PFSK-1 (cell line): ENCODE results near the gene CRY2.

Experiments used
- POLR2AphosphoS5 ChIP-seq: IDR thresholded peaks from 2 replicates; pipeline ENCODE4 v1.6.1; 2012; ENCODE audit warnings: low read depth, mild to moderate bottlenecking, control low read depth, low read length, moderate library complexity
- REST ChIP-seq, 2 experiments: IDR thresholded peaks; 2 replicates each; pipeline versions ENCODE4 v1.6.1 to v1.8.0; 2011 to 2012; ENCODE audit warnings: low read depth in 2 of 2, low read length in 2 of 2, control low read depth in 1 of 2, inconsistent platforms in 1 of 2, mild to moderate bottlenecking in 1 of 2, moderate library complexity in 1 of 2; ENCODE audit not compliant: insufficient read depth in 1 of 2
- SIN3A ChIP-seq: IDR thresholded peaks from 2 replicates; pipeline ENCODE4 v1.6.1; 2012; ENCODE audit warnings: mild to moderate bottlenecking, low read length, moderate library complexity, borderline replicate concordance; ENCODE audit not compliant: insufficient read depth
- TAF1 ChIP-seq: IDR thresholded peaks from 2 replicates; pipeline ENCODE4 v1.6.1; 2012; ENCODE audit warnings: low read length, control low read depth, borderline replicate concordance; ENCODE audit not compliant: insufficient read depth

DNA sequence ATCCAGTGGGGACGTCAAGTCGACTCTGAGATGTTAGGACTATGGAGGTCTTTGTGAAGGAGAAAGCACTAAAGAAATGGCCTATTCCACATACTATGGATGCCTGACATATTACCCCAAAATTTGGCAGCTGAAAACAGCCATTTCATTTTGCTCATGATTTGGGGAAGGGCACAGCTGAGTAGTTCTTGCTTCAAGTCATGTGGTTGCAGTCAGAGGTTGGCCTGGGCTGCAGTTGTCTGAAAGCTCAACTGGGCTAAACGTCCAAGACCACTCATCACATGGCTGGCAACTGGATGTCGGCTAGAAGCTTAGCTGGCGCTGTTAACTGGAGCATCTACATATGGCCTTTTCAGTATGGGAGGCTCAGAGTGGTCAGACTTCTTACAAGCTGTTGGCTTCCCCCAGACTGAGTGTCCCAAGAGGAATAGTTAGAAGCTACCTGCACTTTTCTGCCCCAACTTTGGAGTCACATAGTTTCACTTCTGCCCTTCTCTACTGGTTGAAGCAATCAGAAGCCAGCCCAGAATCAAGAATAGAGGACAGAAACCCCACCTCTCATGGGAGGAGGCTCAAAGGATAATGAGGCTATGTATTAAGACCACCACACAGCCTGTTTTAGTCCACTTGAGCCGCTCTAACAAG lies 28.2 kb upstream of the CRY2 start:
- no peak for TF ChIP-seq SIN3A
- TF ChIP-seq POLR2AphosphoS5, result no peak
- TF ChIP-seq REST (IDR thresholded peaks at IDR 0.05; ENCODE audit: insufficient read depth in 1 of 2, low read depth in 2 of 2, low read length in 2 of 2), result no peak
- no peak for TF ChIP-seq TAF1
